ENCODE data around the gene ASIC3.

GRCh38 chr7:151035026-151035717 lies 13.2 kb upstream of the ASIC3 start:
- TF ChIP-seq CTCF (IDR thresholded peaks at IDR 0.05; ENCODE audit: poor library complexity) (no peak), EZH2phosphoT487 (IDR thresholded peaks at IDR 0.05; ENCODE audit: low read depth, severe bottlenecking, unreplicated experiment) (no peak)
